IPS-18a (cell line): ENCODE measurements around the gene SLC44A2.
"Not testable (repeated sequence)": the region's sequence is repeated elsewhere in the genome, so short reads cannot be mapped to it uniquely, and the experiment has no call there.

Experiments used
- H3K27ac ChIP-seq: one replicate; pipeline ENCODE4 v1.5.1; 2013; ENCODE audit warnings: low read length
- H3K27me3 ChIP-seq: one replicate; pipeline ENCODE4 v1.6.1; 2013; ENCODE audit warnings: mild to moderate bottlenecking, low read length; ENCODE audit not compliant: control insufficient read depth, insufficient read depth
- H3K36me3 ChIP-seq: one replicate; pipeline ENCODE4 v1.6.1; 2013; ENCODE audit warnings: low read depth, low read length; ENCODE audit not compliant: control insufficient read depth
- H3K4me1 ChIP-seq: one replicate; pipeline ENCODE4 v1.6.1; 2013; ENCODE audit warnings: low read depth, low read length; ENCODE audit not compliant: control insufficient read depth
- H3K4me3 ChIP-seq: one replicate; pipeline ENCODE4 v1.5.1; 2013; ENCODE audit warnings: low read length
- H3K9ac ChIP-seq: one replicate; pipeline ENCODE4 v1.6.1; 2013; ENCODE audit warnings: mild to moderate bottlenecking, low read length, moderate library complexity
- H3K9me3 ChIP-seq: one replicate; pipeline ENCODE4 v1.6.1; 2013; ENCODE audit warnings: low read depth, low read length; ENCODE audit not compliant: control insufficient read depth

The SLC44A2 gene

GRCh38 chr19:10671922-10672321 is 46.6 kb downstream of the SLC44A2 start:
- not testable (repeated sequence) for H3K9ac ChIP-seq, H3K27ac ChIP-seq, H3K27me3 ChIP-seq, H3K4me1 ChIP-seq, H3K4me3 ChIP-seq, H3K9me3 ChIP-seq
- peaks cover 83% of the 10 kb centered on the region for H3K36me3 ChIP-seq

- H3K36me3 ChIP-seq: peaks cover 92% of the 10 kb centered on the region
Measured at GRCh38 chr19:10675214-10675613, 49.9 kb downstream of the SLC44A2 start.

DNA sequence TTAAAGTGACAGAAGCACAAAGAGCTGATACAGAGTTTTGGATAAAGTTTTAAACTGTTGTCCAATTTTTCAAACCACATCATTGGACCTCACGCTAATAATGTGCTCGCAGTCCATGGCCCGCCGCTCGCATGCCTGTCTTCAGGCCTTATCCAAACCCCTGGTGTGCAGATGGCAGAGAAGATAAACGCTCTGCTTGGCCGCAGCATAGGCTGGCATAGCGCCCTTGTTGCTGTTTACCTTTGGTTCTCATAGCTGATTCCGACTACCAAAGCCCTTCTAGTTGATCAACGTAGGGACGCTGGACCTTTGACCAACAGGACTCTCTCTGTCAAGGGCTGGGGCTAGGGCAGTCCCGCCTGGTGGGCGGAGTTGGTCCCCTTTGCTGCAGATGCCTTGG is 52.4 kb downstream of the SLC44A2 start:
- Histone ChIP-seq H3K27ac (no peak overlapping the region), H3K27me3 (no peaks in the 10 kb centered on the region), H3K4me1 (no peaks in the 10 kb centered on the region), H3K9ac (no peak overlapping the region), H3K36me3 (peaks cover 93% of the 10 kb centered on the region), H3K4me3 (no peak overlapping the region), H3K9me3 (no peaks in the 10 kb centered on the region)

More at GRCh38 chr19:10675214-10675613, 49.9 kb downstream of the SLC44A2 start:
- not testable (repeated sequence) for H3K9me3 ChIP-seq, H3K27me3 ChIP-seq, H3K4me3 ChIP-seq, H3K27ac ChIP-seq, H3K9ac ChIP-seq, H3K4me1 ChIP-seq

- H3K9ac ChIP-seq: no peak overlapping the region
- no peaks in the 10 kb centered on the region for H3K9me3 ChIP-seq
- H3K4me1 ChIP-seq: no peaks in the 10 kb centered on the region
- no peak overlapping the region for H3K4me3 ChIP-seq
- H3K27ac ChIP-seq: no peak overlapping the region
- H3K27me3 ChIP-seq: no peaks in the 10 kb centered on the region
- H3K36me3 ChIP-seq: peaks cover 93% of the 10 kb centered on the region
Measured at GRCh38 chr19:10678813-10679212, 53.5 kb downstream of the SLC44A2 start.

DNA sequence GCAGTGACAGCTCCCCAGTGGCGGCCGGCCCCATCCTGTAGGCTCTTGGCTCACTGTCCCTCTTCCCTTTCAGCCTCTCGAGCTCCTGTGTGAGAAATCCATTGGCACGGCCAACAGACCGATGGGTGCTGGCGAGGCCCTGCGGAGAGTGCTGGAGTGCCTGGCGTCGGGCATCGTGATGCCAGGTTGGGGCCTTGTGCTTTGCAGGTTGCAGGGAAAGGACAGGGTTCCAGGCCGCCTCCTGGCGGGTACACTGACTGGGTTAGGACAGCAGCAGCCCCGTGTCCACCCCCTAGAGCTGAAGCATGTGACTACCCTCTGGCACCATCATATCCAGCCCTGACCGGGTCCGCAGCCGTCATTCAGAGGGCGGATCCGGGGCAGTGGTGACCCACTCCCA is 54.4 kb downstream of the SLC44A2 start:
- Histone ChIP-seq H3K4me1 (no peaks in the 10 kb centered on the region), H3K9ac (no peak overlapping the region), H3K27me3 (no peaks in the 10 kb centered on the region), H3K36me3 (peaks cover 95% of the 10 kb centered on the region), H3K27ac (no peak overlapping the region), H3K9me3 (no peaks in the 10 kb centered on the region), H3K4me3 (no peak overlapping the region)

DNA sequence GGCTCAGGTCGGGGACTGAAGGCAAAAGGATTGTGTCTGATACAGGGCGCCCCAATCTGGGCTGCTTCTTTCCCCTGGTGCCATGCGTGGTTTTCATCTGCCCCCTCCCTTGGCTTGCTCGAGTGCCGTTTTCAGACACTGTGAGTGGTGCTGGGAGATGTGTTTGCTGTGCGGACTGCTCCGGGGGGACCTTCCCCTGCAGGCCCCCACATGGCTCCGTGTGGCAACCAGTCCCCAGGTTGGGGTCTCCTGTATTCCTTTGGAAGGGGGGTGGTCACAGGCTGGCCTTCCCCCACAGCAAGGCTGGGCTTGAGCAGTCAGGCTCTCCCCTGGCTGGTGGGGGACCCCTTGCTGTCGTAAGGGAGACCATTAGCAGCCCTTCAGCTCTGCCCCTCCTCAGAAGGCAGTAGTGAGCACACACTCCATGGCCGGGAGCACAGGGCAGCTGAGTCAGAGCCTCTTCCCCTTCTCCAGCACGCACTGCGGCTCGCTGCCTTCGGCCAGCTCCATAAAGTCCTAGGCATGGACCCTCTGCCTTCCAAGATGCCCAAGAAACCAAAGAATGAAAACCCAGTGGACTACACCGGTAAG is 55.3 kb downstream of the SLC44A2 start:
- no peak overlapping the region for H3K9ac ChIP-seq
- no peaks in the 10 kb centered on the region for H3K27me3 ChIP-seq
- H3K36me3 ChIP-seq: peaks cover 95% of the 10 kb centered on the region
- no peaks in the 10 kb centered on the region for H3K9me3 ChIP-seq
- no peaks in the 10 kb centered on the region for H3K4me1 ChIP-seq
- no peak overlapping the region for H3K27ac ChIP-seq
- no peak overlapping the region for H3K4me3 ChIP-seq

GRCh38 chr19:10681658-10682057 is 56.3 kb downstream of the SLC44A2 start:
- no peak overlapping the region for H3K9ac ChIP-seq
- no peaks in the 10 kb centered on the region for H3K4me1 ChIP-seq
- H3K27me3 ChIP-seq: no peaks in the 10 kb centered on the region
- no peak overlapping the region for H3K4me3 ChIP-seq
- no peaks in the 10 kb centered on the region for H3K9me3 ChIP-seq
- peaks cover 100% of the 10 kb centered on the region for H3K36me3 ChIP-seq
- H3K27ac ChIP-seq: no peak overlapping the region

- peaks cover 98% of the 10 kb centered on the region for H3K36me3 ChIP-seq
- no peak overlapping the region for H3K27ac ChIP-seq
- H3K4me1 ChIP-seq: no peaks in the 10 kb centered on the region
- no peak overlapping the region for H3K4me3 ChIP-seq
- no peaks in the 10 kb centered on the region for H3K27me3 ChIP-seq
- no peaks in the 10 kb centered on the region for H3K9me3 ChIP-seq
- H3K9ac ChIP-seq: no peak overlapping the region
Measured at GRCh38 chr19:10682397-10683063, 57.2 kb downstream of the SLC44A2 start.

GRCh38 chr19:10683064-10683426 is 57.7 kb downstream of the SLC44A2 start:
- H3K9ac ChIP-seq: no peak overlapping the region
- no peak overlapping the region for H3K4me3 ChIP-seq
- H3K36me3 ChIP-seq: peaks cover 98% of the 10 kb centered on the region
- H3K27me3 ChIP-seq: no peaks in the 10 kb centered on the region
- H3K27ac ChIP-seq: no peak overlapping the region
- H3K4me1 ChIP-seq: no peaks in the 10 kb centered on the region
- H3K9me3 ChIP-seq: no peaks in the 10 kb centered on the region

GRCh38 chr19:10683582-10683981 is 58.2 kb downstream of the SLC44A2 start:
- Histone ChIP-seq H3K4me1 (no peaks in the 10 kb centered on the region), H3K9me3 (no peaks in the 10 kb centered on the region), H3K9ac (no peak overlapping the region), H3K4me3 (no peak overlapping the region), H3K27me3 (no peaks in the 10 kb centered on the region), H3K27ac (no peak overlapping the region), H3K36me3 (peaks cover 98% of the 10 kb centered on the region)

GRCh38 chr19:10685210-10685609 is 59.9 kb downstream of the SLC44A2 start:
- Histone ChIP-seq H3K27ac (no peak overlapping the region), H3K9me3 (no peaks in the 10 kb centered on the region), H3K36me3 (peaks cover 98% of the 10 kb centered on the region), H3K4me1 (no peaks in the 10 kb centered on the region), H3K27me3 (no peaks in the 10 kb centered on the region), H3K9ac (no peak overlapping the region), H3K4me3 (no peak overlapping the region)

- Histone ChIP-seq H3K27me3 (no peaks in the 10 kb centered on the region), H3K4me3 (no peak overlapping the region), H3K9ac (no peak overlapping the region), H3K27ac (no peak overlapping the region), H3K4me1 (no peaks in the 10 kb centered on the region), H3K9me3 (no peaks in the 10 kb centered on the region), H3K36me3 (peaks cover 98% of the 10 kb centered on the region)
Measured at GRCh38 chr19:10686193-10686592, 60.8 kb downstream of the SLC44A2 start.
